Measurements from ENCODE around the gene FXYD3. TPM values are rescaled to one million over a fixed set of nuclear protein-coding genes. Genes with fewer than 3 reads are reported as not detected.

The FXYD3 gene
- total RNA-seq, 1 experiment from 2014 or later, result 17.4 TPM

DNA sequence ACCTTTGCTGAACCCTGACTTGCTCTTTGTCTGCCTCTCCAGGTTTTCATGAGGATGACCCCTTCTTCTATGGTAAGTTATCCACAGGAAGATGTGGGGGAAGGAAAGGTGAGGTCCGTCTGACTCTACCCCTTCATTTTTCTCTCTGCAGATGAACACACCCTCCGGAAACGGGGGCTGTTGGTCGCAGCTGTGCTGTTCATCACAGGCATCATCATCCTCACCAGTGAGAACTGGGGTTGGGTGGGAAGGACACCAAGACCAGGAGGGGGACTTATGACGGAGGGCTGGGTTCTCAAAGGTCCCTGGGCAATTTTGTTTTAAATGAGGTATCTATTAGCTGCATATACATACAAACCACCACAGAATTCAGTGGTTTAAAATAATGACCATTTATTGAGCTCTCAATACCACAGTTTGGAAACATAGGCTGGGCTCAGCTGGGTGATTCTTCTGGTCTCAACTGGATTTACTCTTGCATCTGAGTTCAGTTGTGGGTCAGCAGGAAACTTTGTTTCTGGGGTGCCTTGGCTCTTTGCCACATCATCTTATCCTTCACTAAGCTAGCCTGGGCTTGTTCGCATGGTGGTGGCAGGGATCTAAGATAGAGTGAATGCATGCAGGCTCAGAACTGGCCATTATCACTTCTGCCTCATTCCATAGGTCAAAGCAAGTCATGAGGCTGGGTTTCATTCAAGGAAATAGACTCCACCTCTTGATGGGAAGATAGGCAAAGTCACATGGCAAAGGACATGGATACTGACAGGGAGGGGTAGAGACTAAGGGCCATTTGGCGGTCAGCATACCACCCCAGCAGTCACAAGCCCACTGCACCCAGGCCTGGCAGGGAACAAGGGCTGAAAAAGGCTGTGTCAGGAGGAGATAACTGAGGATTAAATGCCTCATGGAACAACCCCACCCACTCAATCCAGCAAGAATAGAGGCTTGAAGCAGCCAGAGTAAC lies 50.8 kb downstream of the FXYD3 start:
- POLR2A ChIA-PET, result interaction anchor here (1.2 kb wide), 1 partner anchor 11 kb away, joined by 3 read pairs; no protein-coding TSS in a partner anchor
- Histone ChIP-seq H3K79me2 (ENCODE audit: insufficient read depth, low read length) (no peaks in the 10 kb centered on the region), H3K36me3 (ENCODE audit: control insufficient read depth in 1 of 2, insufficient read depth in 2 of 2, low read length in 2 of 2) (peaks cover 4 to 27% of the 10 kb centered on the region in 2 experiments; a peak in 3 of 4 replicates), H3K9ac (ENCODE audit: low read length) (no peak overlapping the region), H3K4me3 (replicated peaks in 1 of 2; ENCODE audit: low read depth in 1 of 2, low read length in 2 of 2) (no peak overlapping the region), H3K9me2 (ENCODE audit: insufficient read depth) (no peaks in the 10 kb centered on the region), H3K4me1 (ENCODE audit: control insufficient read depth in 1 of 2, insufficient read depth in 2 of 2, low read length in 2 of 2) (peaks cover 42 to 78% of the 10 kb centered on the region in 2 experiments), H3K27me3 (ENCODE audit: insufficient read depth, low read length) (no peaks in the 10 kb centered on the region), H4K20me1 (ENCODE audit: insufficient read depth) (no peaks in the 10 kb centered on the region), H3K27ac (ENCODE audit: low read depth, low read length) (0 out of 2 replicates have a peak overlapping the region, but pooled peaks have one; percentile 12), H3K4me2 (ENCODE audit: low read length) (peak overlapping the region; percentile 10), H3K9me3 (ENCODE audit: control insufficient read depth in 1 of 2, insufficient read depth in 1 of 2, low read depth in 1 of 2, low read length in 2 of 2) (peaks cover 0 to 4% of the 10 kb centered on the region in 2 experiments; a peak in 1 of 4 replicates), H2AFZ (ENCODE audit: low read depth, low read length, poor library complexity, severe bottlenecking) (no peak overlapping the region)
- ATAC-seq, result no peak
- BruUV-seq (replicated peaks), result no TSS peak
- intact Hi-C loops (cut with micrococcal nuclease), result no loop called here
- CTCF ChIA-PET, result no interaction called here
- no peak for DNase-seq (ENCODE audit: low read depth, low spot score)
- RAD21 ChIA-PET (ENCODE audit: low non-redundant PET in 1 of 2, low total read pairs in 2 of 2, uncharacterized antibody in 2 of 2, unreplicated experiment in 2 of 2), result no interaction called here
- TF ChIP-seq, protein P1, sequence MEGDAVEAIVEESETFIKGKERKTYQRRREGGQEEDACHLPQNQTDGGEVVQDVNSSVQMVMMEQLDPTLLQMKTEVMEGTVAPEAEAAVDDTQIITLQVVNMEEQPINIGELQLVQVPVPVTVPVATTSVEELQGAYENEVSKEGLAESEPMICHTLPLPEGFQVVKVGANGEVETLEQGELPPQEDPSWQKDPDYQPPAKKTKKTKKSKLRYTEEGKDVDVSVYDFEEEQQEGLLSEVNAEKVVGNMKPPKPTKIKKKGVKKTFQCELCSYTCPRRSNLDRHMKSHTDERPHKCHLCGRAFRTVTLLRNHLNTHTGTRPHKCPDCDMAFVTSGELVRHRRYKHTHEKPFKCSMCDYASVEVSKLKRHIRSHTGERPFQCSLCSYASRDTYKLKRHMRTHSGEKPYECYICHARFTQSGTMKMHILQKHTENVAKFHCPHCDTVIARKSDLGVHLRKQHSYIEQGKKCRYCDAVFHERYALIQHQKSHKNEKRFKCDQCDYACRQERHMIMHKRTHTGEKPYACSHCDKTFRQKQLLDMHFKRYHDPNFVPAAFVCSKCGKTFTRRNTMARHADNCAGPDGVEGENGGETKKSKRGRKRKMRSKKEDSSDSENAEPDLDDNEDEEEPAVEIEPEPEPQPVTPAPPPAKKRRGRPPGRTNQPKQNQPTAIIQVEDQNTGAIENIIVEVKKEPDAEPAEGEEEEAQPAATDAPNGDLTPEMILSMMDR (IDR thresholded peaks at IDR 0.05 in 2 of 3, conservative IDR thresholded peaks at IDR 0.05 in 1 of 3; ENCODE audit: borderline replicate concordance in 1 of 3, insufficient read depth in 1 of 3, low read depth in 2 of 3, low read length in 2 of 3), result no peak
- no peak for TF ChIP-seq CEBPB (IDR thresholded peaks at IDR 0.05; ENCODE audit: low read depth)
- TF ChIP-seq POLR2AphosphoS5 (IDR thresholded peaks at IDR 0.05; ENCODE audit: low read depth, low read length), result no peak
- TF ChIP-seq SP1 (IDR thresholded peaks at IDR 0.05; ENCODE audit: low read depth), result no peak

Measured in HCT116 (cell line).